Hepatocyte (in vitro differentiated cells): ENCODE measurements around the gene LAMTOR4.

ENCODE experiments used
- CTCF ChIP-seq: fragments of 200-600 bp; sonication (generic); IDR thresholded peaks from 2 replicates; pipeline ENCODE4 v1.5.1; 2016; ENCODE audit warnings: antibody characterized with exemption, mild to moderate bottlenecking; ENCODE audit not compliant: poor library complexity
- EZH2 ChIP-seq: fragments of 200-600 bp; sonication (generic); IDR thresholded peaks from 2 replicates; pipeline ENCODE4 v1.6.1; 2016; ENCODE audit warnings: antibody characterized with exemption, mild to moderate bottlenecking, borderline replicate concordance
- EZH2phosphoT487 ChIP-seq: fragments of 200-600 bp; sonication (generic); IDR thresholded peaks from one replicate; pipeline ENCODE4 v1.6.1; 2018; ENCODE audit warnings: antibody characterized with exemption, mild to moderate bottlenecking, low read depth, moderate library complexity; ENCODE audit not compliant: unreplicated experiment, severe bottlenecking

- peak; percentile 81 for TF ChIP-seq CTCF
- TF ChIP-seq EZH2phosphoT487: no peak
- TF ChIP-seq EZH2: no peak
Observed at GRCh38 chr7:100132697-100133151, 16.0 kb upstream of the LAMTOR4 start.
